NCI-H524 treated with DMSO at 0.1 percent for 48 hours (cell line): Measurements from ENCODE around the gene NOP53.
"Not testable (repeated sequence)": the region's sequence is repeated elsewhere in the genome, so short reads cannot be mapped to it uniquely, and the experiment has no call there.

Experiments
- DNase-seq: peaks from one replicate; lab custom pipeline; 2025; lab: John Stamatoyannopoulos, UW

Gene NOP53

GRCh38 chr19:47777245-47778048 lies 32.1 kb downstream of the NOP53 start:
- DNase-seq = not testable (repeated sequence)

GRCh38 chr19:47778049-47778953 lies 33.0 kb downstream of the NOP53 start, which contains the start of gene SELENOW:
TSS of gene SELENOW (plus strand) at chr19:47778703. CDS start at chr19:47778786, 83 bp downstream.
- no peak for DNase-seq

GRCh38 chr19:47778954-47779351 lies 33.6 kb downstream of the NOP53 start:
- no peak for DNase-seq

GRCh38 chr19:47779524-47780214 lies 34.3 kb downstream of the NOP53 start:
- no peak for DNase-seq

GRCh38 chr19:47780215-47780551 lies 34.8 kb downstream of the NOP53 start:
- no peak for DNase-seq

DNA sequence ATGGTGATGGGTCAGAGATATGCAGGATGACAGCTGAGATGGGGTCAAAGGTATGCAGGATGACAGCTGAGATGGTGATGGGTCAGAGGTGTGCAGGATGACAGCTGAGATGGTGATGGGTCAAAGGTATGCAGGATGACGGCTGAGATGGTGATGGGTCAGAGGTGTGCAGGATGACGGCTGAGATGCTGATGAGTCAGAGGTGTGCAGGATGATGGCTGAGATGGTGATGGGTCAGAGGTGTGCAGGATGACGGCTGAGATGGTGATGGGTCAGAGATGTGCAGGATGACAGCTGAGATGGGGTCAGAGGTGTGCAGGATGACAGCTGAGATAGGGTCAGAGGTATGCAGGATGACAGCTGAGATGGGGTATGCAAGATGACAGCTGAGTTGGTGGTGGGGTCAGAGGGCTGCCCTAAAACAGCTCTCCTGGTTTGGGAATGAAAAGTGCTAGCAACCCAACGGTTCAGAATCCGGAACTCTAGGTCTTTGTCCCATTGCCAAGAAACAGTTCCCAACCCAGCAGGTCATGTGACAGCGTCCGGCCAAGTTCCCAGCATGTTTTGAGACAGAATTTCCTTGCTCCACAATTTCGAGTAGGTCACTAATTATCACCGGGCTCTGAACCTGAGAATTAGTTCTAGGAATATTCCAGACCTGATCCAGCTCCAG lies 36.4 kb downstream of the NOP53 start:
- no peak for DNase-seq

- no peak for DNase-seq
Observed at GRCh38 chr19:47786566-47786965, 41.2 kb downstream of the NOP53 start.

- not testable (repeated sequence) for DNase-seq
Observed at GRCh38 chr19:47787307-47787706, 42.0 kb downstream of the NOP53 start.

DNA sequence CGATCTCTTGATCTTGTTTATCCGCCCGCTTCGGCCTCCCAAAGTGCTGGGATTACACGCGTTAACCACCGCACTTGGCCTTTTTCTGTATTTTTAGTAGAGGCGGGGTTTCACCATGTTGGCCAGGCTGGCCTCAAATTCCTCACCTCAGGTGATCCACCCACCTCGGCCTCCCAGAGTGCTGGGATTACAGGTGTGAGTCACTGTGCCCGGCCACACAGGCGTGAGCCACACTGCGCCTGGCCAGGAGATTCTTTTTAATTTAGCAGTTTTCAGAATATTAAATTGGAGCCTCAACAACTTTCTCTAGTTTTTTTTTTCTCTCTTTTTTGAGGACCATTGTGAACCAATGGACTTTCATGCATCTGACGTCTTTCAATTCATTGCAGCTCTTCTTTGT lies 44.5 kb downstream of the NOP53 start:
- not testable (repeated sequence) for DNase-seq

DNA sequence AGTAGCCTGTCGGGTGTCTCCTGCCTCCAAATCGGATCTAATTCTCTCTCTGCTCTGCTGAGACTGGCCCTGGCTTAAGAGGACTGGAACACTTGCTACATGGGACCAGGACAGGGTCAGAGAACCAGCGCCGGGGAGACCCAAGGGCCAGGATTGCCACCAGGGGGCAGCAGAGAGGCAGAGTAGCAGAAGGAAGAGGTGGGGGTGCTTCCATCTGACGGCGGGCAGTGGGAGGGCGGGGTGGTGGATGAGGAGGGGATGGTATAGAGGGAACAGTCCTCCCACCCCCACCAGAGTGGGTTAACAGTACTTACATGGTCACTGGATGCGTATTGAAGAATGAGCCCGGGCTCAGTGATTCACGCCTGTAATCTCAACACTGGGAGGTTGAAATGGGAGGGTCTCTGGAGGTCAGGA lies 45.1 kb downstream of the NOP53 start:
- DNase-seq = no peak

GRCh38 chr19:47792616-47793015 lies 47.3 kb downstream of the NOP53 start:
- DNase-seq = no peak

- no peak for DNase-seq
Observed at GRCh38 chr19:47794526-47794925, 49.2 kb downstream of the NOP53 start.

DNA sequence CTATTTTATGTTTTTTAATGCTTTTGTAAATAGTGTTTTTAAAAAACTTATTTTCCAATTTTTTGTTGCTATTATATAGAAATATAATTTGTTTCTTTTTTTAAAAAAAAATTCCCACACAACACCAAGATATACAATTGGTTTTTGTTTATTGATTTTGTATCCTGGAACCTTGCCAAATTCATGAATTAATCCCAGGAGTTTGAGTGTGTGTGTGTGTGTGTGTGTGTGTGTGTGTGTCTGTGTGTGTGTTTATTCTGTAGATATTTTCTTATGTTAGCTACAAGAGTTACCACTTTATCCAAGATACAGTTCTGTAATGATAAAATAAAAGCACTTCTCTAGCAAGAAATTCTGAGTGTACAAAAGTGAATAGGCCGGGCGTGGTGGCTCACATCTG lies 51.4 kb downstream of the NOP53 start:
- no peak for DNase-seq

DNA sequence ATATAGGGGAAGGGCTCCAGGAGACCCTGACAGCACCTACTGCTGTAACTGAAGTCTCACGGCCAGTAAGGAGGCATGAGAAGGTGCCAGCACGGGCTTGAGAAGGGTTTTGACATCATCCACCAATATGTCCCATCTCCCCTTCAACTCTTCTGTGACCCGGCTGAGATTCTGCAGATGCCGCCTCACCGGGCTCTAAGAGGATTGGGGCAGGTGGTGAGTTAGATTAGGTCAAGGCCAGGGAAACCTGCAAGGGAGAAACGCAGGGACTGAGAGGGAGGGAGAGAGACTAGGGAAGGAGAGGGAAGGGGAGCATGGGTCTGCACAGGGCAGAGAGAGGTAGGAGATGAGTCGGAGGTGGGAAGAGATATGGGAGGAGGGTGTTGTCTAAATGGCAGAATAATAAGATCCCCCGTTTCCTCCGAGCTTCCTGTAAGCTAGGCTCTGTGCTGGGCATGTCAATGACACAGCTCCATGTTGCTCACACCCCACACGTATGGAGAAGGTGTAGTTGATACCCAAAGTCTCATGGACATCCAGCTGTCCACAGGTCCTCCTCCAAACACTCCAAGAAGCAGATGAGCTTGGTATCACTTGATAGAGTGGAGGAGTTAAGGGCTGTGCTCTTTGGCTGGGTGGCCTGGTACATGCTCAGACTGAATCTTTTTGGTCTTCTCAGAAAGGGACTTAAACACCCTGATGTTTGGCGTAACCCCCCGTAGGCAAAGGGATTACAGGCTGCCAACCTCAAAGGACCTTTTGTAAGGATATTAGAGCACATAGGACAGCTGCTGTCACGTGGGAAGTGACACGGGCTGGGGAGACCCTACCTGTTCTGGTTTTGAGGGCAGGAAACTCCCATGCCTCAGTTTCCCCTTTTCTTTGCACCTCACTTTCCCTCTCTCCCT lies 52.9 kb downstream of the NOP53 start:
- no peak for DNase-seq

- DNase-seq = no peak
Observed at GRCh38 chr19:47798904-47799266, 53.5 kb downstream of the NOP53 start.

- DNase-seq = no peak
Observed at GRCh38 chr19:47801270-47801669, 55.9 kb downstream of the NOP53 start.

DNA sequence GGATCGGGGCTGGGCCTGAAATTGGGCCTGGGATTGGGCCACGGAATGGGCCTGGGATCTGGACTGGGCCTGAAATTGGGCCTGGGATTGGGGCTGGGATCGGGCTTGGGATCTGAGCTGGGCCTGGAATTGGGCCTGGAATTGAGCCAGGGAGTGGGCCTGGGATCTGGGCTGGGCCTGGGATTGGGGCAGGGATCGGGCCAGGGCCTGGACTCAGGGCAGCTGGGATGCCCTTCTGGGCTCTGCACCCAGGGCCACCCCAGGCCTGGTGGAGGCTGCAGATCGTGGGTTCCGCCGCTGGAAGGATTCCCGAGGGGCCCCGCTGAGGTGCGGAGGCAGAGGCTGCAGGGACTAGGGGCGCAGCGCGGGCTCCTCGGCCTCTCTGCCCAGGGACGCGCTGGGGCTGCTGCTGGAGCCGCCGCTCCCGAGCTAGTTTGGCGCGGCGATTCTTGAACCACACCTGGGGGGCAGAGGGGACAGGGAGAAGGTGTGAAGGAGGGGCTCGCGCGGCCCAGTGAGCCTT lies 57.2 kb downstream of the NOP53 start:
- DNase-seq = no peak

GRCh38 chr19:47803148-47803547 lies 57.8 kb downstream of the NOP53 start:
- DNase-seq = not testable (repeated sequence)

- DNase-seq = not testable (repeated sequence)
Observed at GRCh38 chr19:47803671-47804070, 58.3 kb downstream of the NOP53 start.

GRCh38 chr19:47804451-47804850 lies 59.1 kb downstream of the NOP53 start, which contains the start of gene TPRX1:
TSS of gene TPRX1 (minus strand) at chr19:47804551. CDS start at chr19:47804539, 12 bp downstream.
- DNase-seq = not testable (repeated sequence)
